SK-N-MC (cell line): Measurements from ENCODE around the gene STIMATE.

Experiments
- EZH2 ChIP-seq: fragments of 200-600 bp; sonication (generic); IDR thresholded peaks from one replicate; pipeline ENCODE4 v1.6.1; 2017; ENCODE audit warnings: antibody characterized with exemption
- POLR2AphosphoS5 ChIP-seq: IDR thresholded peaks from 2 replicates; pipeline ENCODE4 v1.6.1; 2012; ENCODE audit warnings: mild to moderate bottlenecking, low read depth, low read length, borderline replicate concordance

DNA sequence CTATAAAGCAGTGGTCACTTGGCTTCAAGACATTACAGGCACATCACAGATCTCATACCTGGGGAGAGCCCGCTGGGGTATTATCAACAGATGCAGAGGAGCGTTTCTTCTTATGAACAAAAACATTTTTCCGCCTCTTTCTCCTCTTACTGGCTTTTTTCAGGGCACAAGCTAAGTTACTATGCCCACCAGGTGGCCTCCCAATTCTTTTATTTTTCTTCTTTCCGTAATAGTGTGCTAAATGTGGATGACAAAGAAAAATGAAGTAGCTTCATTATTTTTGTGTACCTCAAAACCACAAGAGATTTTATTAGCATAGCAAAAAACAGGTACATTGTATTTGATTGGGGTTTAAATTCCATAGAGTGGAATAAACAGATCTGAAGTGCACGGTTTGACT, 10.1 kb upstream of the STIMATE start:
- TF ChIP-seq EZH2 (no peak), POLR2AphosphoS5 (no peak)
